ENCODE measurements around the gene OSBPL8.
"Not testable (repeated sequence)": the region's sequence is repeated elsewhere in the genome, so short reads cannot be mapped to it uniquely, and the experiment has no call there.

OSBPL8 gene

DNA sequence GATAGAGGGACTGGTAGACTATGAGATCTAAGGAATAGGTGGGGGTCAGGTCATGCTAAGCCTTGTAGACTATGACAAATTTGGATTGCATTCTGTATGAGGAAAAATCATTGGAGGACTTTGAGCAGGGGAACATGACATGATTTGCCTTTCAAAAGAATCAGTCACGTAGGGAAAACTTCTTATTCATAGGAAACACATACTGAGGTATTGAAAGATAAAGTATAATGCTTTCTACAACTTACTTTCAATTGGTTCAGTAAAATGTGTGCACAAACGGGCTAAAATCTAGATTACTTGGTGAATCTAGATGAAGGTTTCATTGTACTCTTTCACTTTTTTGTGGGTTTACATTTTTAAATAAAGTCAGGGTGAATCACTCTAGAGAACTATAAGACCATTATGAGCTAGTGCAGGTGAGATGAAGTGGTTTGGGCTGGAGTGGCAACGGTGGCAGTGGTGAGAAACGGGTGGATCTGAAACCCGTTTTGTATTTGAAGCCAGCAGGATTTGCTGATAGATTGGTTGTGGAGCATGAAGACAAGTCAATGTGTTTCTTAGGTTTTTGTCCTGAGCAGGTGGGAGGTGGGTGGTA lies 218.0 kb downstream of the OSBPL8 start:
- peak; percentile 11 for DNase-seq

- DNase-seq: no peak
Observed at GRCh38 chr12:76340680-76341435, 218.7 kb downstream of the OSBPL8 start.

GRCh38 chr12:76337583-76337982 lies 222.0 kb downstream of the OSBPL8 start:
- DNase-seq: peak; percentile 5

DNA sequence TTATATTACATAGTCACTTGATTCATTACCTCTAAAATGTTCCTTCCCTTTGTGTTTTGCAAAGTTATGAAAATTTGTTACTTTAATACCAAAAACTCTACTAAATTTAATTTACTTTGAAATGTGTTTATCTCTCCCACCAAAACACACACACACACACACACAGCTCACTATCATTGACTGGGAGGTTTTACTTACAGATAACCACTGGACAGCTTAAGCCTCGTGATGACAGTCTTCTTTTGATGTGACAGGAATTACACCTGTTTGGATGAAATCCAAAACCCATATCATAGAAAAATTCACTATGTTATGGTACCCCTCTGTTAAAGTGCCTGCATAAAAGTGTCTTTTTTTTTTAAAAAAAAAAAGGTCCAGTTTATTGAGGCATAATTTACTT lies 227.0 kb downstream of the OSBPL8 start:
- no peak for DNase-seq

GRCh38 chr12:76329606-76330005 lies 230.0 kb downstream of the OSBPL8 start:
- DNase-seq: no peak

- peak; percentile 45 for DNase-seq
Observed at GRCh38 chr12:76329159-76329558, 230.4 kb downstream of the OSBPL8 start.

DNA sequence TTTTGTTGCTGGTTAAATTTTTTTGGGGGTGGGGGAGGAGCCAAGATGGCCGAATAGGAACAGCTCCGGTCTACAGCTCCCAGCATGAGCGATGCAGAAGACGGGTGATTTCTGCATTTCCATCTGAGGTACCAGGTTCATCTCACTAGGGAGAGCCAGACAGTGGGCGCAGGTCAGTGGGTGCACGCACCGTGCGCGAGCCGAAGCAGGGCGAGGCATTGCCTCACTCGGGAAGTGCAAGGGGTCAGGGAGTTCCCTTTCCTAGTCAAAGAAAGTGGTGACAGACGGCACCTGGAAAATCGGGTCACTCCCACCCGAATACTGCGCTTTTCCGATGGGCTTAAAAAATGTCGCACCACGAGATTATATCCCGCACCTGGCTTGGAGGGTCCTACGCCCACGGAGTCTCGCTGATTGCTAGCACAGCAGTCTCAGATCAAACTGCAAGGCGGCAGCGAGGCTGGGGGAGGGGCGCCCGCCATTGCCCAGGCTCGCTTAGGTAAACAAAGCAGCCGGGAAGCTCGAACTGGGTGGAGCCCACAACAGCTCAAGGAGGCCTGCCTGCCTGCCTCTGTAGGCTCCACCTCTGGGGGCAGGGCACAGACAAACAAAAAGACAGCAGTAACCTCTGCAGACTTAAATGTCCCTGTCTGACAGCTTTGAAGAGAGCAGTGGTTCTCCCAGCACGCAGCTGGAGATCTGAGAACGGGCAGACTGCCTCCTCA lies 239.8 kb downstream of the OSBPL8 start:
- not testable (repeated sequence) for DNase-seq

GRCh38 chr12:76318773-76319594 lies 240.6 kb downstream of the OSBPL8 start:
- DNase-seq: peak; percentile 46

- no peak for DNase-seq
Observed at GRCh38 chr12:76317976-76318375, 241.6 kb downstream of the OSBPL8 start.

DNA sequence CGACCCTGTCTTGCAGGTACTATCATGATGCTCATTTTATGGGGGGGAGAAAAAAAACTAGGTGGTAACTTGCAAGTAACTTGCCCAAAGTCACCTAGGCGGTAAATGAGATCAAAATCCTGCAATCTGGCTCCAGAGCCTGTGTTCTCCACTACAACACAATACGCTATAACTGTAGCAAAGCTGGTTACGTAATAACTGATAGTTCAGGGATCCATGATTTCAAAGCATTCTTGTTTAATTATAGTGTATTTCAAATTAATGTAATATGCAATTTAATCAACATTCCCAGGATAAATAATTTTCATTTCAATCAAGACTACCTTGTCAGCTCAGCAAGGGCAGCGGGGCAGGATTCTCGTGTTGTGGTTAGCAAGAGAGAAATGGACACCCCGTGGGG lies 243.1 kb downstream of the OSBPL8 start:
- no peak for DNase-seq

DNA sequence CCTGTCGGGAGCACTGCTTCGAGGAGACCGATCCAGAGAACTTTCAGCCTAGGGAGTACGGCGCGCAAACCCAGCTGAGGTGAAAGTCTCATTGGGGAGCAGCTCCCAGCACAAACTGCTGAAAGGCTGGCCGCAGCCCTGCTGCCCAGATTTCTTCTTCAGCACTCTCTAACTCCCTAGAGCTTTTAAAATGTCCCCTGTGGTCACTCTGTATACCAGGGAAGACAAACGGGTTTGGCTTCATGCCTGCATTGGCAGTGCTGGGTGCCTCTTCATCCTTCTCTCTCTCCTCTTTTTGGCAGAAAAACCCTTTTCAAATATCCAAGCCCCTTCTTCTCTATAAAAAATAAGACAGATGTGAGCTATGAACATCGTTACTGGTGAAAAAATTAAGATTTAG lies 246.3 kb downstream of the OSBPL8 start:
- no peak for DNase-seq

- DNase-seq: no peak
Observed at GRCh38 chr12:76312315-76312714, 247.3 kb downstream of the OSBPL8 start.

- DNase-seq: peak; percentile 50
Observed at GRCh38 chr12:76311796-76312195, 247.8 kb downstream of the OSBPL8 start.

DNA sequence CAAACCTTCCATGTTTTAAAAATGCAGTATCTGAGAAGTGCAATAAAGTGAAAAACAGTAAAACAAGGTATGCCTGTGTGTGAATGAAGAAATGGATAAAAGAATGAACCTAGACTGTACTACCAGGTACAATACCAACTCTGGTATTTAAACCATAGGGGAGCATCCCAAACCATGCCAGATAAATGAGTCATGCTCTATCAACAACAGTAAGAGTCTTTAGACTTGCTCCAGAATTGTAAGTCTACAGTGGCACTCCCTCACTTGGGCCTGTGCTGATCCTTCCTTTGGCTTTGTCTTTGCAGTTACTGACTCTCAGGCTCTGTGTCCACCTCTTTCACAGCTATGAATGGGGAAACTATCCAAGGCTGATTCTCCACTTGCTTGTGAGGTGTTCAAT lies 249.5 kb downstream of the OSBPL8 start:
- DNase-seq: peak; percentile 66

DNA sequence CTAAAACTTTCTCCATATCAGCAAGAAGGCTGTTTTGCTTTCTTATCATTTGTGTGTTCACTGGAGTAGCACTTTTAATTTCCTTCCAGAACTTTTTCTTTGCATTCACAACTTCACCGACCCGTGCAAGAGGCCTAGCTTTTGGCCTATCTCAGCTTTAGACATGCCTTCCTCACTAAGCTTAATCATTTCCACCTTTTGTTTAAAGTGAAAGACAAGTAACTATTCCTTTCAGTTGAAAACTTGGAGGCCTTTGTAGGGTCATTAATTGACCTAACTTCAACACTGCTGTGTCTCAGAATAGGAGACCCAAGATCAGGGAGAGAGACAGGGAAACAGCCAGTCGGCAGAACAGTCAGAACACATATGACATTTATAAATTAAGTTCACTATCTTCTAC lies 250.7 kb downstream of the OSBPL8 start:
- peak; percentile 9 for DNase-seq

DNA sequence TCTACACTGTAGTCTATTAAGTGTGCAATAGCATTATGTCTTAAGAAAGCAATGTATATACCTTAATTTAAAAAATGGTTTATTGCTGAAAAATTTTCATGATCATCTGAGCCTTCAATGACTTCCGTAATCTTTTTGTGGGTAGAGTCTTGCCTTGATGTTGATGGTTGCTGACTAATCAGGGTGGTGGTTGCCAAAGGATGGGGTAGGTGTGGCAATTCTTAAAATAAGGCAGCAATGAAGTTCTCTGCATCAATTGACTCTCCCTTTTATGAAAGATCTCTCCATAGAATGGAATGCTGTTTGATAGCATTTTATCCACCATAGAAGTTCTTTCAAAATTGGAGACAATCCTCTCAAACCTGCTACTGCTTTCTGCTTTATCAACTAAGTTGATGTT lies 252.5 kb downstream of the OSBPL8 start:
- DNase-seq: no peak

GRCh38 chr12:76303989-76304460 lies 255.5 kb downstream of the OSBPL8 start:
- DNase-seq: no peak

GRCh38 chr12:76303365-76303764 lies 256.2 kb downstream of the OSBPL8 start:
- no peak for DNase-seq

Data from kidney glomerular epithelial cell (primary cell).